Right lobe of liver (tissue), 6 donors: ENCODE measurements around the gene TMED6. TPM values are rescaled to one million over a fixed set of nuclear protein-coding genes. Genes with fewer than 3 reads are reported as not detected.
"Not testable (repeated sequence)": the region's sequence is repeated elsewhere in the genome, so short reads cannot be mapped to it uniquely, and the experiment has no call there.

Source experiments
- ATAC-seq, 4 donors: fragments of 200-7000 bp; cut with Tn5 transposase; one replicate each; pipeline ENCODE4 v1.9.1; 2020; ENCODE audit warnings: mild to moderate bottlenecking in 4 of 4, moderate library complexity in 4 of 4
- DNase-seq, 3 donors: peaks; one replicate each; pipeline ENCODE4 v3.0.0-alpha.2; 2020
- H3K27ac ChIP-seq, 3 donors: fragments of 200-600 bp; one replicate each; pipeline ENCODE4 v1.8.0; 2022
- H3K27me3 ChIP-seq, 2 donors: fragments of 200-600 bp; one replicate each; pipeline ENCODE4 v1.8.0; 2022
- H3K36me3 ChIP-seq, 4 donors: fragments of 200-600 bp; sonication (generic) in 1 of 4; one replicate each; pipeline versions ENCODE4 v1.5.1 to v1.8.0; 2017 to 2022; ENCODE audit warnings: control low read depth in 1 of 4
- H3K4me1 ChIP-seq, 4 donors: fragments of 200-600 bp; sonication (generic) in 1 of 4; one replicate each; pipeline versions ENCODE4 v1.5.1 to v1.8.0; 2017 to 2022; ENCODE audit warnings: control low read depth in 1 of 4
- H3K4me3 ChIP-seq, 3 donors: fragments of 200-600 bp; one replicate each; pipeline ENCODE4 v1.8.0; 2022
- H3K9me3 ChIP-seq, 4 donors: fragments of 200-600 bp; sonication (generic) in 1 of 4; one replicate each; pipeline versions ENCODE4 v1.5.1 to v1.8.0; 2017 to 2022; ENCODE audit warnings: control low read depth in 1 of 4
- POLR2A ChIP-seq: fragments of 450-650 bp; IDR thresholded peaks from one replicate; pipeline ENCODE4 v1.6.1; 2017; ENCODE audit warnings: antibody characterized with exemption, mild to moderate bottlenecking
- WGBS: methylation state at CpG from one replicate; pipeline ENCODE4 v1.1.6; 2018; ENCODE audit warnings: low coverage, low lambda C conversion rate; ENCODE audit not compliant: insufficient coverage; ENCODE audit errors: missing lambda C conversion rate; 5-methylcytosine and 5-hydroxymethylcytosine counted together
- intact Hi-C, 2 donors: fragments of 100-400 bp; cut with DNase I; formaldehyde crosslinking; loops; one replicate each; pipeline versions ENCODE4 v1.11.2 to v1.14.1; 2022
- total RNA-seq, 6 experiments: library from RNA; depleted of rRNA in 2 of 6; stranded (reverse); fragments of >200 nt in 2 of 6; fragmentation: NEBNext Ultra II Directional in 3 of 6; extraction: Animal tissue kit (Norgen Biotek cat#: 25700) in 3 of 6; gene quantifications; one replicate each; pipeline versions ENCODE4 v1.1.0 to v1.2.4, GENCODE V29; 2016 to 2023
- TF ChIP-seq, protein P1 (sequence below), 4 donors: fragments of 200-600 bp in 3 of 4; fragments of 450-650 bp in 1 of 4; IDR thresholded peaks; one replicate each; pipeline versions ENCODE4 v1.5.1 to v1.8.0; 2016 to 2022; ENCODE audit warnings: antibody characterized with exemption in 4 of 4, mild to moderate bottlenecking in 2 of 4
- donor health status: DM: no; HTN: yes; CAD: no.
- donor health status: DM: no; HTN: no; CAD: no.
- donor health status: DM: no; HTN: no; CAD: no.
- donor health status: DM: no; HTN: yes; CAD: no.
- donor health status: DM: no; HTN: yes; CAD: no.

Gene TMED6
- total RNA-seq, 6 experiments from 2014 or later: 1.6 to 9.9 (median 2.6) TPM

- Histone ChIP-seq H3K27ac (no peak overlapping the region), H3K9me3 (no peaks in the 10 kb centered on the region), H3K27me3 (no peaks in the 10 kb centered on the region), H3K36me3 (peaks cover 0 to 27% (median 0%) of the 10 kb centered on the region in 4 donors), H3K4me1 (no peaks in the 10 kb centered on the region), H3K4me3 (no peak overlapping the region)
- ATAC-seq (no peak), DNase-seq (no peak)
- intact Hi-C loops: no loop called here
- WGBS: no CpG with 5 or more reads among the region's 1 CpG
- TF ChIP-seq, protein P1, sequence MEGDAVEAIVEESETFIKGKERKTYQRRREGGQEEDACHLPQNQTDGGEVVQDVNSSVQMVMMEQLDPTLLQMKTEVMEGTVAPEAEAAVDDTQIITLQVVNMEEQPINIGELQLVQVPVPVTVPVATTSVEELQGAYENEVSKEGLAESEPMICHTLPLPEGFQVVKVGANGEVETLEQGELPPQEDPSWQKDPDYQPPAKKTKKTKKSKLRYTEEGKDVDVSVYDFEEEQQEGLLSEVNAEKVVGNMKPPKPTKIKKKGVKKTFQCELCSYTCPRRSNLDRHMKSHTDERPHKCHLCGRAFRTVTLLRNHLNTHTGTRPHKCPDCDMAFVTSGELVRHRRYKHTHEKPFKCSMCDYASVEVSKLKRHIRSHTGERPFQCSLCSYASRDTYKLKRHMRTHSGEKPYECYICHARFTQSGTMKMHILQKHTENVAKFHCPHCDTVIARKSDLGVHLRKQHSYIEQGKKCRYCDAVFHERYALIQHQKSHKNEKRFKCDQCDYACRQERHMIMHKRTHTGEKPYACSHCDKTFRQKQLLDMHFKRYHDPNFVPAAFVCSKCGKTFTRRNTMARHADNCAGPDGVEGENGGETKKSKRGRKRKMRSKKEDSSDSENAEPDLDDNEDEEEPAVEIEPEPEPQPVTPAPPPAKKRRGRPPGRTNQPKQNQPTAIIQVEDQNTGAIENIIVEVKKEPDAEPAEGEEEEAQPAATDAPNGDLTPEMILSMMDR (IDR thresholded peaks at IDR 0.05): no peak
- TF ChIP-seq POLR2A: no peak
Observed at GRCh38 chr16:69301187-69301586, 50.4 kb downstream of the TMED6 start.

DNA sequence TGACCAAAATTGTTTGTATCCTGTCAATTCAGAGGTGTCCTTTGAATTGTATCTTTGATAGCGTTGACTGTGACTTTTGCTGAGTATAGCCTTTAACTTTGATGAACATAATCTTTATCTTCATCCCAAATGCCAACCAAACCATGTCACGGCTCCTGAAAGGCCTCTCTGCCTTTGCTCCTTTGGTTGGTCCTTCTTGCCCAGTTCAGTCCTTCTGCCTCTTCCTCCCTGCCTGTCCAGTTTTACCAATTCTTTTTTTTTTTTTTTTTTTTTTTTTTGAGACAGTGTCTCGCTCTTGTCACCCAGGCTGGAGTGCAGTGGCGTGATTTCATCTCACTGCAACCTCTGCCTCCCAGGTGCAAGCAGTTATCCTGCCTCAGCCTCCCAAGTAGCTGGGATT is 53.3 kb downstream of the TMED6 start:
- DNase-seq (peak in 1 of 3 donors; percentile 8), ATAC-seq (no peak)
- Histone ChIP-seq H3K9me3 (no peaks in the 10 kb centered on the region), H3K4me1 (no peaks in the 10 kb centered on the region), H3K27me3 (no peaks in the 10 kb centered on the region), H3K4me3 (no peak overlapping the region), H3K36me3 (peaks cover 0 to 27% (median 0%) of the 10 kb centered on the region in 4 donors), H3K27ac (no peak overlapping the region)
- WGBS: 90% methylated on average over 3 of the region's 4 CpGs
- intact Hi-C loops: loop anchor here (10.0 kb wide), 2 partner anchors 123 to 143 kb away; no protein-coding TSS in a partner anchor
- no peak for TF ChIP-seq POLR2A
- TF ChIP-seq, protein P1 (IDR thresholded peaks at IDR 0.05): no peak

- not testable (repeated sequence) for ATAC-seq, H3K4me1 ChIP-seq, H3K27ac ChIP-seq, H3K9me3 ChIP-seq, H3K4me3 ChIP-seq, H3K27me3 ChIP-seq
- peaks cover 0 to 23% (median 0%) of the 10 kb centered on the region in 4 donors for H3K36me3 ChIP-seq
- 92% methylated on average over 6 of the region's 7 CpGs for WGBS
- peak in 1 of 3 donors; percentile 13 for DNase-seq
- intact Hi-C loops: loop anchor here (10.0 kb wide), 2 partner anchors 122 to 142 kb away; no protein-coding TSS in a partner anchor
Observed at GRCh38 chr16:69296771-69297170, 54.8 kb downstream of the TMED6 start.

DNA sequence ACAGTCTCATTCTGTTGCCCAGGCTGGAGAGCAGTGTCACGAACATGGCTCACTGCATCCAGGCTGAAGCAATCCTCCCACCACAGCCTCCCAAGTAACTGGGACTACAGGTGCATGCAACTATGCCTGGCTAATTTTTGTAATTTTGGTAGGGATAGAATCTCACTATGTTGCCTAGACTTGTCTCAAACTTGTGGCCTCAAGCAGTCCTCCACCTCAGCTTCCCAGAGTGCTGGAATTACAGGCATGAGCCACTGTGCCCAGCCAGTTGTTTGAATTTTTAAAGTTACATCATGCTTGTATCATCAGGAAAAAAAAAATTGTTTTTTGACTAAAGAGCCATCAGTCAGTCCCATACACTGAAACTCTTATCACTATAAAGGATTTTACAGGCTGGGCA is 57.5 kb downstream of the TMED6 start:
- intact Hi-C loops: loop anchor here (10.0 kb wide), 2 partner anchors 119 to 139 kb away; no protein-coding TSS in a partner anchor
- ATAC-seq: no peak
- Histone ChIP-seq H3K36me3 (no peaks in the 10 kb centered on the region), H3K4me3 (no peak overlapping the region), H3K4me1 (no peaks in the 10 kb centered on the region), H3K27me3 (no peaks in the 10 kb centered on the region), H3K27ac (no peak overlapping the region), H3K9me3 (no peaks in the 10 kb centered on the region)
- TF ChIP-seq, protein P1 (IDR thresholded peaks at IDR 0.05): no peak
- no peak for TF ChIP-seq POLR2A
- no peak for DNase-seq
- WGBS: 100% methylated on average over 1 of the region's 1 CpG

DNA sequence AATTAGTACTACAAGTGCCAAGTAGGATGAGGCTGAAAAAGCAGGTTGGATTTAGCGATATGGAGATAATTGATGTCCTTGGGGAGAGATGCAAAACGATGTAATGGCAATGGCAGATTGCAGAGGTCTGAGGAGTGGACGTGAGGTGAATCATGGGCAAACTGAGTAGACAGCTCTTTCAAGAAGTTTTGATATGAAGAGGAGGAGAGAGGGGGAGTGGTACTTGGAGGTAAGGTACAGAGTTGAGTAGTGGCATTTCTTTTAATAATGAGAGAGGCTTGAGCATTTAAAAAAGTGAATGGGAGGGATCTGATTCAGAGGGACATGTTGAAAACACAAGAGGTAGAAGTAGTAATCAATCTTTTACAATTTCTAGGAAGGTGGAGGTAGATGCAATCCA is 58.2 kb downstream of the TMED6 start:
- Histone ChIP-seq H3K27ac (no peak overlapping the region), H3K4me1 (no peaks in the 10 kb centered on the region), H3K9me3 (no peaks in the 10 kb centered on the region), H3K4me3 (no peak overlapping the region), H3K36me3 (no peaks in the 10 kb centered on the region), H3K27me3 (no peaks in the 10 kb centered on the region)
- intact Hi-C loops: loop anchor here (10.0 kb wide), 2 partner anchors 119 to 139 kb away; no protein-coding TSS in a partner anchor
- WGBS: 70% methylated on average over 3 of the region's 3 CpGs
- DNase-seq (no peak), ATAC-seq (no peak)
- no peak for TF ChIP-seq POLR2A
- TF ChIP-seq, protein P1 (IDR thresholded peaks at IDR 0.05): no peak

Other genes starting within 250 kb of the TMED6 start
- gene HAS3, start 246.1 kb downstream of the TMED6 start, total RNA-seq: 1 to 10 TPM in 1 of 6 experiments, under 1 TPM in 5; 0.39 to 1.0 (median 0.63) TPM
- gene CHTF8, start 219.2 kb downstream of the TMED6 start, total RNA-seq: 10 to 100 TPM; 56.6 to 78.3 (median 65.4) TPM
- 10 to 100 TPM; 13.9 to 22.2 (median 19.6) TPM for gene UTP4, start 219.1 kb downstream of the TMED6 start, total RNA-seq
- 10 to 100 TPM in 4 of 6 experiments, 1 to 10 TPM in 2; 7.5 to 13.9 (median 10.6) TPM for gene SNTB2, start 164.6 kb downstream of the TMED6 start, total RNA-seq
- gene VPS4A, start 40.4 kb downstream of the TMED6 start, total RNA-seq: 10 to 100 TPM in 5 of 6 experiments, 1 to 10 TPM in 1; 9.6 to 15.3 (median 12.3) TPM
- gene PDF, start 21.2 kb downstream of the TMED6 start, total RNA-seq: 10 to 100 TPM; 13.5 to 38.5 (median 15.7) TPM
- gene COG8, start 12.2 kb downstream of the TMED6 start, total RNA-seq: 10 to 100 TPM; 16.0 to 35.5 (median 25.3) TPM
- gene NIP7, start 12.0 kb downstream of the TMED6 start, total RNA-seq: 10 to 100 TPM in 3 of 6 experiments, 1 to 10 TPM in 3; 6.9 to 11.3 (median 9.4) TPM
- 10 to 100 TPM in 5 of 6 experiments, 1 to 10 TPM in 1; 9.6 to 14.5 (median 13.5) TPM for gene TERF2, start 34.2 kb upstream of the TMED6 start, total RNA-seq
- 10 to 100 TPM; 19.1 to 42.1 (median 30.5) TPM for gene CYB5B, start 72.8 kb upstream of the TMED6 start, total RNA-seq
- 10 to 100 TPM; 10.3 to 19.6 (median 14.8) TPM for gene NFAT5, start 214.2 kb upstream of the TMED6 start, total RNA-seq